Esophagus squamous epithelium (tissue), 4 donors: ENCODE results near the gene TIGD3.

Experiments
- CTCF ChIP-seq, 6 experiments: fragments of 450-650 bp in 4 of 6; fragments of 200-600 bp in 2 of 6; sonication (generic) in 2 of 6; IDR thresholded peaks; one replicate each; pipeline ENCODE4 v1.5.1; 2016 to 2019; ENCODE audit warnings: antibody characterized with exemption in 6 of 6, mild to moderate bottlenecking in 4 of 6, moderate library complexity in 4 of 6
- POLR2A ChIP-seq, 4 donors: fragments of 450-650 bp; IDR thresholded peaks; one replicate each; pipeline ENCODE4 v1.6.1; 2017; ENCODE audit warnings: antibody characterized with exemption in 4 of 4, mild to moderate bottlenecking in 4 of 4, moderate library complexity in 3 of 4

DNA sequence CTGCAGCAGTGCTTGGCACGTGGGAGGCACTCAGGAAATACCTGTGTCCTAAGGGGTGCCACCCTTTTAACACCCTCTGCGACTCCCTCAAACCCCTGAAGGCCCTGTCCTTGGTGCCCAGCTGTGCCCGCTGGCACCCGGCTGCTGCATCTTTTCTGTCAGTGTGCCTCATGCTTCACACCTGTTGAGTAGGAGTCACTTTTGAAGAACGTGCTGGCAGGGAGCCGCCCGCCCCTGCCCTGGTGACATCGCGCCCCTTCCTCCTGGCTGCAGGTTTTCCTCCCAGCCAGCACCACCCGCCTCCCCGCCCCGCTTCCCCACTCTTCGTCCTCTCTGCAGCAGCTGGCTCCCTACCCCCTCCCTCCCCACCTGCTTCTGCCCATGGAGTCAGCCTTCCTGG, 49.7 kb downstream of the TIGD3 start:
- TF ChIP-seq CTCF (IDR thresholded peaks at IDR 0.05) = no peak
- TF ChIP-seq POLR2A (IDR thresholded peaks at IDR 0.05) = no peak
